Type B pancreatic cell (in vitro differentiated cells): ENCODE results near the gene RAD21L1. TPM values are rescaled to one million over a fixed set of nuclear protein-coding genes. Genes with fewer than 3 reads are reported as not detected.

Experiments
- DNase-seq: peaks from one replicate; pipeline ENCODE4 v3.0.0; 2021; ENCODE audit warnings: mixed read lengths; ENCODE audit not compliant: unreplicated experiment; ENCODE audit errors: extremely low spot score
- H3K27ac Mint-ChIP-seq: 2 replicates; pipeline ENCODE4 v1.8.0; 2021; ENCODE audit warnings: mild to moderate bottlenecking, mixed read lengths
- H3K27me3 Mint-ChIP-seq: 2 replicates; pipeline ENCODE4 v1.8.0; 2021; ENCODE audit warnings: mixed read lengths
- H3K36me3 Mint-ChIP-seq: 2 replicates; pipeline ENCODE4 v1.8.0; 2021; ENCODE audit warnings: mixed read lengths
- H3K4me1 Mint-ChIP-seq: one replicate; pipeline ENCODE4 v1.8.0; 2021; ENCODE audit warnings: mixed read lengths; ENCODE audit not compliant: unreplicated experiment
- H3K4me3 Mint-ChIP-seq: 2 replicates; pipeline ENCODE4 v1.8.0; 2021; ENCODE audit warnings: mild to moderate bottlenecking, mixed read lengths
- H3K9me3 Mint-ChIP-seq: 2 replicates; pipeline ENCODE4 v1.8.0; 2021; ENCODE audit warnings: mixed read lengths
- CTCF ChIP-seq: fragments of 200-600 bp; sonication (generic); conservative IDR thresholded peaks from 2 replicates; pipeline ENCODE4 v1.5.0; 2021; ENCODE audit warnings: antibody characterized with exemption, mild to moderate bottlenecking
- total RNA-seq: library from RNA; stranded (reverse); gene quantifications from 2 replicates; pipeline ENCODE4 v1.2.1, GENCODE V29; 2021; ENCODE audit warnings: low replicate concordance

Gene RAD21L1
- total RNA-seq, 1 donor from 2014 or later = not detected

- Mint-ChIP-seq H3K4me3 (peak within 1 kb of the TSS; percentile 89), H3K27me3 (peaks cover 18% of the 10 kb centered on the region), H3K9me3 (no peaks in the 10 kb centered on the region), H3K36me3 (no peaks in the 10 kb centered on the region), H3K4me1 (no peaks in the 10 kb centered on the region), H3K27ac (peak within 1 kb of the TSS; percentile 73)
- no peak for TF ChIP-seq CTCF
- no peak for DNase-seq
Measured at GRCh38 chr20:1266167-1266973, 40.5 kb downstream of the RAD21L1 start, which contains the start of gene SNPH. TSS of gene SNPH (plus strand) at chr20:1266294. CDS start at chr20:1296240, 29,946 bp downstream.

DNA sequence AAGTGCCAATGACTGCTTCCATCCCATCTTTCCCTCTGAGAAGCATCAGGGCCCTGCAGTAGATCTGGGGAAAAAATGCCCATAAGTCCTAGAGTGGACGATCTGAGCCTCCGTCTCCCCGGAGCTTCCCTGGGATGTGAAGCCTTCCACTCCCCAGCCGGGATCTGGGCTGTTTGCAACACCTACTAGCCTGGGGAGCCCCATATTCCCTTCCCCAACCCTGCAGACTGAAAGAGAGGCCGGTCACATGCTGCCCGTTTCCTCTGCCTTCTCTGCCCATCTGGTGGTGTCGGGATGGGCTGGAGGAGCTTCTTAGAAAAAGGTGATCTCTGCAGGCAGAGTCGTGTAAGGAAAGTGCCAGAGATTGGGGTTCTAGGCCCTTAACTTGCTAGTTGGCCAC is 41.3 kb downstream of the RAD21L1 start:
- Mint-ChIP-seq H3K4me1 (no peaks in the 10 kb centered on the region), H3K27me3 (peaks cover 18% of the 10 kb centered on the region), H3K27ac (no peak overlapping the region), H3K4me3 (peak overlapping the region; percentile 83), H3K36me3 (no peaks in the 10 kb centered on the region), H3K9me3 (no peaks in the 10 kb centered on the region)
- no peak for TF ChIP-seq CTCF
- no peak for DNase-seq

- no peak for TF ChIP-seq CTCF
- Mint-ChIP-seq H3K27ac (no peak overlapping the region), H3K4me1 (no peaks in the 10 kb centered on the region), H3K4me3 (peak overlapping the region; percentile 66), H3K27me3 (peaks cover 18% of the 10 kb centered on the region), H3K36me3 (no peaks in the 10 kb centered on the region), H3K9me3 (no peaks in the 10 kb centered on the region)
- no peak for DNase-seq
Measured at GRCh38 chr20:1267809-1268374, 42.0 kb downstream of the RAD21L1 start.

DNA sequence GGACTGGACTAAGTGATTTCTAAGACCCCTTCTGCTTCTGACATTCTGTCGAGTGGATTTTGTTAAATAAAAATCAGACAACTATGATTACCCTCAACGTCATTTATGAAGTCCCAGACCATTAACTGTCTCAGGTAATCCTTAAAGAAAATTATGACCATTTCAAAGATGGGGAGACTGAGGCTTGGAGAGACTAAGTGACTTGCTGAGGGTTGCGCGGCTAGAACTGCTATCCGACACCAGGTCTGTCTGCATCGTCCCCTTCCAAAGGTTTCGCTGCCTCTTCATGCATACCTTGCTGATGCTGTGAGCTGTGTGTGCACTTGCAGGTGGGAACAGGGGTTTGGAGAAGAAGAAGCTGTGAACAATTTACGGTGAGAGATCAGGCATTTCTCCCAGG is 43.4 kb downstream of the RAD21L1 start:
- no peak for DNase-seq
- Mint-ChIP-seq H3K4me1 (no peaks in the 10 kb centered on the region), H3K4me3 (no peak overlapping the region), H3K27ac (no peak overlapping the region), H3K27me3 (peaks cover 18% of the 10 kb centered on the region), H3K9me3 (no peaks in the 10 kb centered on the region), H3K36me3 (no peaks in the 10 kb centered on the region)
- TF ChIP-seq CTCF = no peak

- TF ChIP-seq CTCF = no peak
- no peaks in the 10 kb centered on the region for H3K4me1 Mint-ChIP-seq
- H3K36me3 Mint-ChIP-seq = no peaks in the 10 kb centered on the region
- H3K27ac Mint-ChIP-seq = no peak overlapping the region
- no peak overlapping the region for H3K4me3 Mint-ChIP-seq
- no peaks in the 10 kb centered on the region for H3K9me3 Mint-ChIP-seq
- no peak for DNase-seq
- H3K27me3 Mint-ChIP-seq = peaks cover 17% of the 10 kb centered on the region
Measured at GRCh38 chr20:1269850-1270249, 44.0 kb downstream of the RAD21L1 start.
